Heart left ventricle (tissue), 16 donors: ENCODE data around the gene CLEC16A. TPM values are rescaled to one million over a fixed set of nuclear protein-coding genes. Genes with fewer than 3 reads are reported as not detected.

Source experiments
- ATAC-seq, 4 donors: fragments of 200-7000 bp; cut with Tn5 transposase; one replicate each; pipeline ENCODE4 v1.9.1; 2020 to 2022; ENCODE audit warnings: moderate library complexity in 4 of 4, mild to moderate bottlenecking in 3 of 4, moderate number of reproducible peaks in 1 of 4
- DNase-seq, 5 donors: peaks; one replicate each; pipeline ENCODE4 v3.0.0-alpha.2; 2020
- H3K27ac ChIP-seq, 12 donors: fragments of 200-600 bp; sonication (generic) in 4 of 12; one replicate each; pipeline versions ENCODE4 v1.5.0 to v1.8.0; 2016 to 2022; ENCODE audit warnings: mild to moderate bottlenecking in 2 of 12
- H3K27me3 ChIP-seq, 9 donors: fragments of 200-600 bp; sonication (generic) in 2 of 9; one replicate each; pipeline versions ENCODE4 v1.5.1 to v1.8.0; 2016 to 2022; ENCODE audit warnings: mild to moderate bottlenecking in 3 of 9
- H3K36me3 ChIP-seq, 9 donors: fragments of 200-600 bp; sonication (generic) in 2 of 9; one replicate each; pipeline versions ENCODE4 v1.5.0 to v1.8.0; 2018 to 2022; ENCODE audit warnings: mild to moderate bottlenecking in 2 of 9
- H3K4me1 ChIP-seq, 12 donors: fragments of 200-600 bp; sonication (generic) in 4 of 12; one replicate each; pipeline versions ENCODE4 v1.5.0 to v1.8.0; 2016 to 2022; ENCODE audit warnings: mild to moderate bottlenecking in 3 of 12
- H3K4me3 ChIP-seq, 12 donors: fragments of 200-600 bp; sonication (generic) in 4 of 12; one replicate each; pipeline versions ENCODE4 v1.5.0 to v1.8.0; 2017 to 2022; ENCODE audit warnings: mild to moderate bottlenecking in 9 of 12, moderate library complexity in 4 of 12
- H3K9me3 ChIP-seq, 12 donors: fragments of 200-600 bp; sonication (generic) in 4 of 12; one replicate each; pipeline versions ENCODE4 v1.5.0 to v1.8.0; 2016 to 2022; ENCODE audit warnings: mild to moderate bottlenecking in 1 of 12
- CTCF ChIP-seq, 12 donors: fragments of 200-600 bp; sonication (generic) in 4 of 12; IDR thresholded peaks; one replicate each; pipeline versions ENCODE4 v1.5.0 to v1.8.0; 2018 to 2022; ENCODE audit warnings: antibody characterized with exemption in 12 of 12, mild to moderate bottlenecking in 5 of 12
- POLR2A ChIP-seq, 2 donors: fragments of 450-650 bp; IDR thresholded peaks; one replicate each; pipeline ENCODE4 v1.6.1; 2017; ENCODE audit warnings: antibody characterized with exemption in 2 of 2, mild to moderate bottlenecking in 2 of 2, moderate library complexity in 2 of 2
- WGBS, 4 donors: extraction: QIAGEN DNeasy Blood & Tissue Kit in 2 of 4; methylation state at CpG; one replicate each; pipeline versions ENCODE4 v1.1.5 to v1.1.7; 2013 to 2018; 5-methylcytosine and 5-hydroxymethylcytosine counted together
- intact Hi-C, 10 donors: fragments of 100-400 bp; cut with DNase I; formaldehyde crosslinking; loops; one replicate each; pipeline versions ENCODE4 v1.11.1 to v1.14.2; 2022
- polyA plus RNA-seq, 2 donors: library from polyadenylated mRNA; stranded (reverse); fragments of 200-250 nt; gene quantifications; one replicate each; pipeline ENCODE4 v1.2.3, GENCODE V29; 2013
- total RNA-seq, 9 donors: library from RNA; depleted of rRNA in 2 of 9; stranded (reverse); fragments of >200 nt in 2 of 9; fragmentation: NEBNext Ultra II Directional in 3 of 9; extraction: Animal tissue kit (Norgen Biotek cat#: 25700) in 3 of 9; gene quantifications; one replicate each; pipeline versions ENCODE4 v1.1.0 to v1.2.4, GENCODE V29; 2016 to 2023
- donor health status: ischemic (EF 13 %, LVEDD 7.1; RV severe dilation, severe dysfunction).
- donor health status: healthy with polysubstance abuse.
- donor health status: DM: no; HTN: yes; CAD: no.
- donor health status: DM: no; HTN: no; CAD: no.
- donor health status: ischemic (EF 25% LVEDD 6.9; RV normal size, moderate dysfunction).
- donor health status: ischemic (EF 25% LVEDD 5.7; RV mildly dilated, moderate dysfunction).
- donor health status: healthy.
- donor health status: DM: yes; HTN: yes; CAD: no.
- donor health status: ischemic (EF 35%, LVEDD 5.7; RV mildly dilated, moderate dysfunction).
- donor health status: nonischemic (EF 11% LVEDD 7.7; RV severe dilation, severe dysfunction).
- donor health status: DM: yes; HTN: yes; CAD: no.
- donor health status: PGD.
- donor health status: ischemic (EF 29% LVEDD 5.4; RV normal size, mild dysfunction).
- donor health status: nonischemic (EF 23%, LVEDD 6.1; RV moderate dilation, normal function).

The CLEC16A gene
- total and polyA plus RNA-seq, 11 donors, result 13.8 to 41.1 (median 23.7) TPM

GRCh38 chr16:11145819-11146211, 201.5 kb downstream of the CLEC16A start:
- Histone ChIP-seq H3K27me3 (no peaks in the 10 kb centered on the region), H3K9me3 (no peaks in the 10 kb centered on the region), H3K4me1 (peaks cover 0 to 38% (median 12%) of the 10 kb centered on the region in 12 donors), H3K36me3 (peaks cover 0 to 7% (median 0%) of the 10 kb centered on the region in 9 donors), H3K4me3 (no peak overlapping the region), H3K27ac (no peak overlapping the region)
- no peak for ATAC-seq
- WGBS, 4 donors, result 95 to 99% (median 96%) methylated on average over 7 of the region's 7 CpGs
- DNase-seq, result no peak
- TF ChIP-seq CTCF (IDR thresholded peaks at IDR 0.05), result no peak
- no peak for TF ChIP-seq POLR2A (IDR thresholded peaks at IDR 0.05)
- intact Hi-C loops, result no loop called here

- H3K9me3 ChIP-seq, result no peaks in the 10 kb centered on the region
- no peak overlapping the region for H3K4me3 ChIP-seq
- DNase-seq, result no peak
- WGBS, 4 donors, result 83 to 92% (median 88%) methylated on average over 6 to 9 of the region's 9 CpGs
- intact Hi-C loops, result no loop called here
- H3K27ac ChIP-seq, result no peak overlapping the region
- H3K4me1 ChIP-seq, result peaks cover 0 to 25% (median 8%) of the 10 kb centered on the region in 12 donors
- TF ChIP-seq POLR2A (IDR thresholded peaks at IDR 0.05) (no peak), CTCF (IDR thresholded peaks at IDR 0.05) (no peak)
- no peaks in the 10 kb centered on the region for H3K27me3 ChIP-seq
- ATAC-seq, result no peak
- peaks cover 0 to 7% (median 0%) of the 10 kb centered on the region in 9 donors for H3K36me3 ChIP-seq
Observed at GRCh38 chr16:11147033-11147753, 202.8 kb downstream of the CLEC16A start.

- DNase-seq (no peak), ATAC-seq (no peak)
- no peaks in the 10 kb centered on the region for H3K9me3 ChIP-seq
- H3K27me3 ChIP-seq, result no peaks in the 10 kb centered on the region
- intact Hi-C loops, result no loop called here
- WGBS, 4 donors, result 87 to 95% (median 94%) methylated on average over 8 of the region's 8 CpGs
- H3K27ac ChIP-seq, result no peak overlapping the region
- TF ChIP-seq CTCF (IDR thresholded peaks at IDR 0.05), result no peak
- TF ChIP-seq POLR2A (IDR thresholded peaks at IDR 0.05), result no peak
- peaks cover 0 to 18% (median 6%) of the 10 kb centered on the region in 12 donors for H3K4me1 ChIP-seq
- no peak overlapping the region for H3K4me3 ChIP-seq
- peaks cover 0 to 7% (median 0%) of the 10 kb centered on the region in 9 donors for H3K36me3 ChIP-seq
Observed at GRCh38 chr16:11147754-11148444, 203.5 kb downstream of the CLEC16A start.

- H3K36me3 ChIP-seq, result peaks cover 0 to 7% (median 0%) of the 10 kb centered on the region in 9 donors
- H3K9me3 ChIP-seq, result no peaks in the 10 kb centered on the region
- WGBS, 4 donors, result 76 to 86% (median 81%) methylated on average over 5 of the region's 5 CpGs
- H3K4me3 ChIP-seq, result no peak overlapping the region
- DNase-seq (no peak), ATAC-seq (peak in 2 of 4 donors; percentile 25 to 46)
- no peak for TF ChIP-seq POLR2A (IDR thresholded peaks at IDR 0.05)
- no peak for TF ChIP-seq CTCF (IDR thresholded peaks at IDR 0.05)
- H3K4me1 ChIP-seq, result peaks cover 0 to 23% (median 2%) of the 10 kb centered on the region in 12 donors
- H3K27ac ChIP-seq, result no peak overlapping the region
- H3K27me3 ChIP-seq, result no peaks in the 10 kb centered on the region
- intact Hi-C loops, result no loop called here
Observed at GRCh38 chr16:11149011-11149616, 204.8 kb downstream of the CLEC16A start.
